Lower leg skin (tissue), 3 donors: ENCODE data around the gene CHID1.

Experiments used
- POLR2A ChIP-seq, 2 donors: fragments of 450-650 bp; IDR thresholded peaks; one replicate each; pipeline ENCODE4 v1.6.1; 2016 to 2017; ENCODE audit warnings: antibody characterized with exemption in 2 of 2, mild to moderate bottlenecking in 1 of 2, moderate library complexity in 1 of 2
- TF ChIP-seq, protein P1 (sequence below), 3 donors: fragments of 450-650 bp; IDR thresholded peaks; one replicate each; pipeline ENCODE4 v1.5.1; 2016; ENCODE audit warnings: antibody characterized with exemption in 3 of 3, mild to moderate bottlenecking in 3 of 3, moderate library complexity in 2 of 3

GRCh38 chr11:826836-827145, 83.8 kb downstream of the CHID1 start:
- TF ChIP-seq, protein P1, sequence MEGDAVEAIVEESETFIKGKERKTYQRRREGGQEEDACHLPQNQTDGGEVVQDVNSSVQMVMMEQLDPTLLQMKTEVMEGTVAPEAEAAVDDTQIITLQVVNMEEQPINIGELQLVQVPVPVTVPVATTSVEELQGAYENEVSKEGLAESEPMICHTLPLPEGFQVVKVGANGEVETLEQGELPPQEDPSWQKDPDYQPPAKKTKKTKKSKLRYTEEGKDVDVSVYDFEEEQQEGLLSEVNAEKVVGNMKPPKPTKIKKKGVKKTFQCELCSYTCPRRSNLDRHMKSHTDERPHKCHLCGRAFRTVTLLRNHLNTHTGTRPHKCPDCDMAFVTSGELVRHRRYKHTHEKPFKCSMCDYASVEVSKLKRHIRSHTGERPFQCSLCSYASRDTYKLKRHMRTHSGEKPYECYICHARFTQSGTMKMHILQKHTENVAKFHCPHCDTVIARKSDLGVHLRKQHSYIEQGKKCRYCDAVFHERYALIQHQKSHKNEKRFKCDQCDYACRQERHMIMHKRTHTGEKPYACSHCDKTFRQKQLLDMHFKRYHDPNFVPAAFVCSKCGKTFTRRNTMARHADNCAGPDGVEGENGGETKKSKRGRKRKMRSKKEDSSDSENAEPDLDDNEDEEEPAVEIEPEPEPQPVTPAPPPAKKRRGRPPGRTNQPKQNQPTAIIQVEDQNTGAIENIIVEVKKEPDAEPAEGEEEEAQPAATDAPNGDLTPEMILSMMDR (IDR thresholded peaks at IDR 0.05): no peak
- TF ChIP-seq POLR2A (IDR thresholded peaks at IDR 0.05): no peak
